Endothelial cell of umbilical vein (primary cell): ENCODE data around the gene TRIM7. TPM values are rescaled to one million over a fixed set of nuclear protein-coding genes. Genes with fewer than 3 reads are reported as not detected.
A peak's percentile ranks its signal among the peaks of the same experiment; 100 is the strongest.

Source experiments
- BruUV-seq: library from RNA; stranded (reverse); fragments of 400-500 nt; replicated peaks from 2 replicates; lab custom pipeline; 2021; lab: Mats Ljungman, UMichigan
- CTCF ChIA-PET: fragments of 300-600, 350-600 bp; sonication (Branson Sonifier 250); formaldehyde crosslinking; loops from one replicate; lab custom pipeline; 2021; ENCODE audit warnings: antibody characterized with exemption, inconsistent platforms; lab: Charles Lee
- POLR2A ChIA-PET: fragments of 300-600, 350-600 bp; sonication (Branson Sonifier 250); formaldehyde crosslinking; loops from one replicate; lab custom pipeline; 2021; ENCODE audit warnings: antibody characterized with exemption, inconsistent platforms; lab: Charles Lee
- DNase-seq: peaks from one replicate; pipeline ENCODE4 v3.0.0-alpha.2; 2011; ENCODE audit warnings: low read depth, low spot score
- FAIRE-seq: peaks from 2 replicates; lab custom pipeline; 2011; peaks lifted over from hg19 to GRCh38; lab: Jason Lieb, UNC
- H2AFZ ChIP-seq: 2 replicates; pipeline ENCODE4 v1.6.0; 2012; ENCODE audit warnings: low read depth, low read length, control low read depth, inconsistent platforms
- H3K27ac ChIP-seq: 2 replicates; pipeline ENCODE4 v1.5.1; 2011; ENCODE audit warnings: low read depth, mild to moderate bottlenecking, control low read depth, low read length, moderate library complexity; ENCODE audit not compliant: insufficient read depth
- H3K27me3 ChIP-seq, 2 experiments: 2 replicates each; pipeline versions ENCODE4 v1.6.0 to v1.6.1; 2011; ENCODE audit warnings: low read length in 2 of 2, mixed read lengths in 1 of 2; ENCODE audit not compliant: control insufficient read depth in 2 of 2, insufficient read depth in 2 of 2
- H3K36me3 ChIP-seq, 2 experiments: 2 replicates in 1 of 2; 3 replicates in 1 of 2; pipeline ENCODE4 v1.5.1; 2011; ENCODE audit warnings: low read length in 2 of 2, mild to moderate bottlenecking in 1 of 2, moderate library complexity in 1 of 2; ENCODE audit not compliant: control insufficient read depth in 2 of 2, insufficient read depth in 2 of 2; ENCODE audit errors: extremely low read depth in 1 of 2
- H3K4me1 ChIP-seq: 3 replicates; pipeline ENCODE4 v1.5.1; 2011; ENCODE audit warnings: mild to moderate bottlenecking, low read length; ENCODE audit not compliant: control insufficient read depth, insufficient read depth; ENCODE audit errors: extremely low read depth
- H3K4me2 ChIP-seq: 2 replicates; pipeline ENCODE4 v1.6.1; 2011; ENCODE audit warnings: low read length, control low read depth, mixed read lengths; ENCODE audit not compliant: insufficient read depth
- H3K4me3 ChIP-seq, 3 experiments: fragments of 200-600 bp in 1 of 3; sonication (generic), shearing (Covaris generic) in 1 of 3; replicated peaks in 1 of 3; 2 replicates each; pipeline ENCODE4 v1.5.1; 2011 to 2016; ENCODE audit warnings: control low read depth in 3 of 3, low read length in 3 of 3, mild to moderate bottlenecking in 2 of 3, inconsistent platforms in 1 of 3, low read depth in 1 of 3, moderate library complexity in 1 of 3; ENCODE audit not compliant: insufficient read depth in 1 of 3
- H3K79me2 ChIP-seq: 2 replicates; pipeline ENCODE4 v1.6.0; 2012; ENCODE audit warnings: low read length, inconsistent platforms; ENCODE audit not compliant: control insufficient read depth, insufficient read depth
- H3K9ac ChIP-seq: replicated peaks from 2 replicates; pipeline ENCODE3; 2011; ENCODE audit warnings: low read length, control low read depth; ENCODE audit not compliant: insufficient read depth; ENCODE audit errors: extremely low read depth
- H3K9me1 ChIP-seq: replicated peaks from 3 replicates; pipeline ENCODE4 v1.6.0; 2011; ENCODE audit warnings: mild to moderate bottlenecking, low read length; ENCODE audit not compliant: control insufficient read depth, insufficient read depth; ENCODE audit errors: extremely low read depth
- H3K9me3 ChIP-seq: replicated peaks from 2 replicates; pipeline ENCODE4 v1.5.1; 2012; ENCODE audit warnings: low read length, inconsistent platforms; ENCODE audit not compliant: control insufficient read depth, insufficient read depth
- H4K20me1 ChIP-seq: replicated peaks from 2 replicates; pipeline ENCODE3; 2011; ENCODE audit warnings: mild to moderate bottlenecking, low read length; ENCODE audit not compliant: control insufficient read depth, insufficient read depth; ENCODE audit errors: extremely low read depth
- EZH2 ChIP-seq: IDR thresholded peaks from 2 replicates; pipeline ENCODE4 v1.6.1; 2012; ENCODE audit warnings: borderline replicate concordance, low read depth, mild to moderate bottlenecking, moderate library complexity, low read length, inconsistent platforms; ENCODE audit not compliant: severe bottlenecking
- FOS ChIP-seq: IDR thresholded peaks from 2 replicates; pipeline ENCODE4 v1.6.1; 2011; ENCODE audit warnings: mild to moderate bottlenecking, low read length, moderate library complexity, borderline replicate concordance; ENCODE audit not compliant: insufficient read depth
- GATA2 ChIP-seq: IDR thresholded peaks from 2 replicates; pipeline ENCODE4 v1.7.0; 2011; ENCODE audit warnings: low read depth, mild to moderate bottlenecking, moderate library complexity, mixed read lengths, low read length; ENCODE audit not compliant: insufficient read length, insufficient read depth
- JUN ChIP-seq: IDR thresholded peaks from 2 replicates; pipeline ENCODE4 v1.6.1; 2011; ENCODE audit warnings: borderline replicate concordance, low read depth; ENCODE audit not compliant: insufficient read length, insufficient read depth
- MYC ChIP-seq: IDR thresholded peaks from one replicate; pipeline ENCODE4 v1.6.1; 2011; ENCODE audit warnings: mild to moderate bottlenecking, low read depth, low read length
- POLR2AphosphoS5 ChIP-seq: IDR thresholded peaks from 2 replicates; pipeline ENCODE4 v1.6.1; 2012; ENCODE audit warnings: low read depth, mild to moderate bottlenecking, control low read depth, low read length, moderate library complexity; ENCODE audit not compliant: insufficient read depth
- dilution Hi-C: fragments of 300-500 bp; cut with MboI; formaldehyde crosslinking; loops from one replicate; pipeline ENCODE4 v1.15.0; 2019; ENCODE audit warnings: low sequenced_read_pairs; ENCODE audit not compliant: extremely low pct_ligation_motif_present
- intact Hi-C: fragments of 100-400 bp; cut with micrococcal nuclease; formaldehyde crosslinking; loops from one replicate; pipeline ENCODE4 v1.10.0; 2022
- polyA plus RNA-seq, 4 experiments: library from polyadenylated mRNA; depleted of rRNA in 3 of 4; stranded (reverse) in 3 of 4; unstranded in 1 of 4; fragments of >200 nt; gene quantifications; 2 replicates each; pipeline versions ENCODE4 v1.2.1 to v1.2.3, GENCODE V29; 2011 to 2012; ENCODE audit warnings: missing spikeins in 1 of 4
- total RNA-seq: library from RNA; stranded (reverse); gene quantifications from 2 replicates; pipeline ENCODE4 v1.2.3, GENCODE V29; 2021
- TF ChIP-seq, protein P1 (sequence below): IDR thresholded peaks from 2 replicates; pipeline ENCODE4 v1.6.1; 2011; ENCODE audit not compliant: insufficient read depth, insufficient read length

Gene TRIM7
- total and polyA plus RNA-seq, 2 donors (not counting 3 experiments of a cell fraction or from before 2014, with no cell fraction given) = 2.7 to 3.4 TPM

DNA sequence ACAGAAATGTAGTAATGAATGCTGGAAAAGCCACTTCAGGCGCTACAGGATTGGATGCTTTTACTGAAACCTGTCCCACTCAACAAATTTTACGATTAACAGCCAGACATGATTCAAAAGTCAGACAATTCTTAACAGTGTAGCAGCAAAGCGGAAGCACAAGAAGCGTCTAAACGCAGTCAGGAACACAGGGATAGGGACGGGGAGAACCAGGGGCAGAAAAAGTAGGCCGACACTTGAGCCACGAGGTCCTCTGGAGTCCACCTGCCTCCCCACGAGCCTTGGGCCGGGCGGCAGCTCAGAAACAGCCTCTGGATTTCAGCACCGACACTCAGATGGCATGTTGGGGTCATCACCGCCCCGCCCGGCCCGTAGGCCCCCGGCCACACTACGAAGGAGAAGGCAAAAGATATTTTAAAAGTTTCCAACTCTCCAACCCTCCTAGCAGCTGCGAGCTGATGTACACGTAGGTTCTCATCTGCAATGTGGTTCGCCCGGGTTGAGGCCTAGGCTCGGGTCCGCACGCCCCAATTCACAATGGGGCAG is 38.1 kb upstream of the TRIM7 start:
- H3K9me3 ChIP-seq = no peaks in the 10 kb centered on the region
- ChIA-PET POLR2A (no interaction called here), CTCF (interaction anchor here (1.0 kb wide), 1 partner anchor 16 kb away, joined by 3 read pairs; no protein-coding TSS in a partner anchor)
- H3K4me2 ChIP-seq = peak overlapping the region; percentile 87
- BruUV-seq = TSS peak; percentile 63
- FAIRE-seq (no peak), DNase-seq (peak; percentile 43)
- peak overlapping the region; percentile 91 for H3K9ac ChIP-seq
- H3K4me3 ChIP-seq = peak overlapping the region; percentile 66 to 96 (median 89)
- no peak overlapping the region for H2AFZ ChIP-seq
- peaks cover 68% of the 10 kb centered on the region for H3K79me2 ChIP-seq
- peaks cover 20 to 26% of the 10 kb centered on the region in 2 experiments for H3K36me3 ChIP-seq
- TF ChIP-seq, protein P1, sequence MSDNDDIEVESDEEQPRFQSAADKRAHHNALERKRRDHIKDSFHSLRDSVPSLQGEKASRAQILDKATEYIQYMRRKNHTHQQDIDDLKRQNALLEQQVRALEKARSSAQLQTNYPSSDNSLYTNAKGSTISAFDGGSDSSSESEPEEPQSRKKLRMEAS = no peak
- no peak for TF ChIP-seq MYC
- no peak for TF ChIP-seq GATA2
- no peak for TF ChIP-seq JUN
- no peak for TF ChIP-seq EZH2
- peaks cover 4% of the 10 kb centered on the region for H4K20me1 ChIP-seq
- H3K9me1 ChIP-seq = no peaks in the 10 kb centered on the region
- dilution Hi-C loops (no loop called here), intact Hi-C loops (loop anchor here (1.0 to 5.0 kb wide), 2 partner anchors 36 to 1546 kb away; partner anchors contain the start of gene CANX)
- no peaks in the 10 kb centered on the region for H3K27me3 ChIP-seq
- H3K27ac ChIP-seq = peak overlapping the region; percentile 91
- peaks cover 38% of the 10 kb centered on the region for H3K4me1 ChIP-seq

DNA sequence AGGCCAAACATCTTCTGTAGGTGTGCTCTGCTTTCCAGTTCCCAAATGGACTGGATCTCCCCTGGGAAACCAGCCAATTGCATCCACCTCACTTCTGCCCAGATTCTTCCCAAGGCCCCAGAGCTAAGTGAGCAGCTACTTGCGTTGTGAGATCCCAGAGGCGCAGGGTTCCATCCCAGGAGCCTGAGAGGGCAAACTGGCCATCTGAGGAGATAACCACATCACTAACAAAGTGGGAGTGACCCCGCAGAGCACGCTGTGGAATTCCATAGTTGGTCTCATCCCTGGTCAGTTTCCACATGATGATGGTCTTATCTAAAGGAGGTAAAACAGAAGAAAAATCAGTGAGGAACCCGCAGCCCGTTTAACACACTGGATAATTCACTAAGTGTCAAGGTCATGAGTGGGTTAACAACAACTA is 37.0 kb upstream of the TRIM7 start:
- TSS peak; percentile 70 for BruUV-seq
- H4K20me1 ChIP-seq = peaks cover 6% of the 10 kb centered on the region
- H3K4me3 ChIP-seq = peak overlapping the region; percentile 66 to 96 (median 89)
- TF ChIP-seq JUN (no peak), POLR2AphosphoS5 (no peak), FOS (no peak), GATA2 (no peak)
- TF ChIP-seq, protein P1 = no peak
- DNase-seq (no peak), FAIRE-seq (no peak)
- H3K9me1 ChIP-seq = no peaks in the 10 kb centered on the region
- H3K4me2 ChIP-seq = peak overlapping the region; percentile 87
- H3K79me2 ChIP-seq = peaks cover 66% of the 10 kb centered on the region
- H3K4me1 ChIP-seq = peaks cover 32% of the 10 kb centered on the region
- no peak overlapping the region for H2AFZ ChIP-seq
- dilution Hi-C loops (no loop called here), intact Hi-C loops (loop anchor here (5.0 kb wide), 1 partner anchor 1545 kb away; the partner anchor contains the start of gene CANX)
- ChIA-PET CTCF (interaction anchor here (1.0 to 1.6 kb wide), 2 partner anchors 15 to 19 kb away, joined by 3 to 4 read pairs; partner anchors contain the start of gene TRIM41), POLR2A (no interaction called here)
- peaks cover 31 to 37% of the 10 kb centered on the region in 2 experiments for H3K36me3 ChIP-seq
- H3K9ac ChIP-seq = peak overlapping the region; percentile 91
- H3K27me3 ChIP-seq = no peaks in the 10 kb centered on the region
- peak overlapping the region; percentile 91 for H3K27ac ChIP-seq
- H3K9me3 ChIP-seq = no peaks in the 10 kb centered on the region
